ENCODE data around the gene POPDC2.

POPDC2 gene

GRCh38 chr3:119669906-119670570, 9.6 kb upstream of the POPDC2 start:
- DNase-seq: no peak

GRCh38 chr3:119665954-119666559, 5.7 kb upstream of the POPDC2 start:
- no peak for DNase-seq

GRCh38 chr3:119664850-119665379, 4.5 kb upstream of the POPDC2 start:
- DNase-seq: no peak

- no peak for DNase-seq
These were observed 4.0 kb upstream of the POPDC2 start for GRCh38 chr3:119664370-119664769.

- no peak for DNase-seq
These were observed 3.5 kb upstream of the POPDC2 start for GRCh38 chr3:119663885-119664284.

- no peak for DNase-seq
These were observed 2.4 kb upstream of the POPDC2 start for GRCh38 chr3:119662604-119663373.

GRCh38 chr3:119659606-119660291, 640 bp downstream of the POPDC2 start:
- no peak for DNase-seq

GRCh38 chr3:119658994-119659393, 1.4 kb downstream of the POPDC2 start:
- DNase-seq: no peak

GRCh38 chr3:119657887-119658702, 2.3 kb downstream of the POPDC2 start:
- DNase-seq: no peak

- DNase-seq: no peak
These were observed 6.5 kb downstream of the POPDC2 start for GRCh38 chr3:119653876-119654275.

- no peak for DNase-seq
These were observed 7.9 kb downstream of the POPDC2 start for GRCh38 chr3:119652306-119653033.

GRCh38 chr3:119649761-119650160, 10.6 kb downstream of the POPDC2 start:
- no peak for DNase-seq

GRCh38 chr3:119647843-119648575, 12.4 kb downstream of the POPDC2 start:
- no peak for DNase-seq

GRCh38 chr3:119647171-119647570, 13.2 kb downstream of the POPDC2 start:
- no peak for DNase-seq

GRCh38 chr3:119645813-119646212, 14.6 kb downstream of the POPDC2 start:
- no peak for DNase-seq

- no peak for DNase-seq
These were observed 15.9 kb downstream of the POPDC2 start for GRCh38 chr3:119644481-119644880.

GRCh38 chr3:119643528-119643927, 16.9 kb downstream of the POPDC2 start:
- no peak for DNase-seq

- DNase-seq: no peak
These were observed 17.5 kb downstream of the POPDC2 start for GRCh38 chr3:119642746-119643473.

- no peak for DNase-seq
These were observed 19.0 kb downstream of the POPDC2 start for GRCh38 chr3:119641416-119641815.

Data from NCI-H1930 (cell line).